Retinal pigment epithelial cell (primary cell): ENCODE measurements around the gene PPP2R5E.

Source experiments
- DNase-seq: peaks from one replicate; pipeline ENCODE4 v3.0.0-alpha.2; 2010; ENCODE audit warnings: low read depth
- H3K4me3 ChIP-seq: 2 replicates; pipeline ENCODE4 v1.5.1; 2011; ENCODE audit warnings: mild to moderate bottlenecking, low read length, control low read depth, moderate library complexity
- CTCF ChIP-seq: conservative IDR thresholded peaks from 2 replicates; pipeline ENCODE4 v1.5.1; 2011; ENCODE audit warnings: low read depth, low read length, control low read depth, inconsistent platforms

The PPP2R5E gene

GRCh38 chr14:63563370-63564026 lies 20.3 kb upstream of the PPP2R5E start:
- DNase-seq, result peak; percentile 49
- no peak overlapping the region for H3K4me3 ChIP-seq
- no peak for TF ChIP-seq CTCF

GRCh38 chr14:63562405-63562804 lies 19.2 kb upstream of the PPP2R5E start:
- TF ChIP-seq CTCF, result no peak
- no peak for DNase-seq

GRCh38 chr14:63555572-63555971 lies 12.4 kb upstream of the PPP2R5E start:
- TF ChIP-seq CTCF, result no peak
- no peak for DNase-seq
- H3K4me3 ChIP-seq, result no peak overlapping the region

More at GRCh38 chr14:63562405-63562804, 19.2 kb upstream of the PPP2R5E start:
- no peak overlapping the region for H3K4me3 ChIP-seq

- no peak for TF ChIP-seq CTCF
- H3K4me3 ChIP-seq, result no peak overlapping the region
These were observed 8.2 kb upstream of the PPP2R5E start for GRCh38 chr14:63551332-63551731.

GRCh38 chr14:63547798-63548335 lies 4.7 kb upstream of the PPP2R5E start:
- DNase-seq, result no peak
- TF ChIP-seq CTCF, result no peak

More at GRCh38 chr14:63551332-63551731, 8.2 kb upstream of the PPP2R5E start:
- DNase-seq, result no peak

GRCh38 chr14:63545431-63545830 lies 2.3 kb upstream of the PPP2R5E start:
- no peak for TF ChIP-seq CTCF
- DNase-seq, result no peak
- no peak overlapping the region for H3K4me3 ChIP-seq

More at GRCh38 chr14:63547798-63548335, 4.7 kb upstream of the PPP2R5E start:
- no peak overlapping the region for H3K4me3 ChIP-seq
